ENCODE measurements around the gene MEPCE. TPM values are rescaled to one million over a fixed set of nuclear protein-coding genes. Genes with fewer than 3 reads are reported as not detected.

MEPCE gene
- total and polyA plus RNA-seq, 9 of the 15 experiments (the other 6 are each of a cell fraction or from before 2014, with no cell fraction given): 10.9 to 76.3 (median 44.1) TPM

GRCh38 chr7:100435401-100436304 lies 6.0 kb downstream of the MEPCE start (continued):
- TF ChIP-seq ZNF311 (CRISPR knock-in tag; IDR thresholded peaks at IDR 0.05) (no peak), IFI16 (CRISPR knock-in tag; IDR thresholded peaks at IDR 0.05) (no peak), ZNF77 (CRISPR knock-in tag; IDR thresholded peaks at IDR 0.05) (no peak), POLR2G (IDR thresholded peaks at IDR 0.05; ENCODE audit: low read depth, low read length) (peak; percentile 74), CHD4 (IDR thresholded peaks at IDR 0.05; ENCODE audit: insufficient read depth, insufficient replicate concordance, low read depth, low read length, poor library complexity, severe bottlenecking) (no peak), FOXK1 (CRISPR knock-in tag; IDR thresholded peaks at IDR 0.05; ENCODE audit: borderline replicate concordance) (no peak), CBX3 (IDR thresholded peaks at IDR 0.05; ENCODE audit: borderline replicate concordance in 1 of 2, low read length in 2 of 2) (no peak), PHB (CRISPR knock-in tag; IDR thresholded peaks at IDR 0.05) (no peak), DLX4 (CRISPR knock-in tag; IDR thresholded peaks at IDR 0.05) (no peak), GTF2A2 (tag; IDR thresholded peaks at IDR 0.05) (no peak), DACH1 (IDR thresholded peaks at IDR 0.05; ENCODE audit: partially characterized antibody) (no peak)
- TF ChIP-seq, protein P1, sequence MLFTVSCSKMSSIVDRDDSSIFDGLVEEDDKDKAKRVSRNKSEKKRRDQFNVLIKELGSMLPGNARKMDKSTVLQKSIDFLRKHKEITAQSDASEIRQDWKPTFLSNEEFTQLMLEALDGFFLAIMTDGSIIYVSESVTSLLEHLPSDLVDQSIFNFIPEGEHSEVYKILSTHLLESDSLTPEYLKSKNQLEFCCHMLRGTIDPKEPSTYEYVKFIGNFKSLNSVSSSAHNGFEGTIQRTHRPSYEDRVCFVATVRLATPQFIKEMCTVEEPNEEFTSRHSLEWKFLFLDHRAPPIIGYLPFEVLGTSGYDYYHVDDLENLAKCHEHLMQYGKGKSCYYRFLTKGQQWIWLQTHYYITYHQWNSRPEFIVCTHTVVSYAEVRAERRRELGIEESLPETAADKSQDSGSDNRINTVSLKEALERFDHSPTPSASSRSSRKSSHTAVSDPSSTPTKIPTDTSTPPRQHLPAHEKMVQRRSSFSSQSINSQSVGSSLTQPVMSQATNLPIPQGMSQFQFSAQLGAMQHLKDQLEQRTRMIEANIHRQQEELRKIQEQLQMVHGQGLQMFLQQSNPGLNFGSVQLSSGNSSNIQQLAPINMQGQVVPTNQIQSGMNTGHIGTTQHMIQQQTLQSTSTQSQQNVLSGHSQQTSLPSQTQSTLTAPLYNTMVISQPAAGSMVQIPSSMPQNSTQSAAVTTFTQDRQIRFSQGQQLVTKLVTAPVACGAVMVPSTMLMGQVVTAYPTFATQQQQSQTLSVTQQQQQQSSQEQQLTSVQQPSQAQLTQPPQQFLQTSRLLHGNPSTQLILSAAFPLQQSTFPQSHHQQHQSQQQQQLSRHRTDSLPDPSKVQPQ (CRISPR knock-in tag; IDR thresholded peaks at IDR 0.05; ENCODE audit: borderline replicate concordance): no peak
- TF ChIP-seq, protein P2, sequence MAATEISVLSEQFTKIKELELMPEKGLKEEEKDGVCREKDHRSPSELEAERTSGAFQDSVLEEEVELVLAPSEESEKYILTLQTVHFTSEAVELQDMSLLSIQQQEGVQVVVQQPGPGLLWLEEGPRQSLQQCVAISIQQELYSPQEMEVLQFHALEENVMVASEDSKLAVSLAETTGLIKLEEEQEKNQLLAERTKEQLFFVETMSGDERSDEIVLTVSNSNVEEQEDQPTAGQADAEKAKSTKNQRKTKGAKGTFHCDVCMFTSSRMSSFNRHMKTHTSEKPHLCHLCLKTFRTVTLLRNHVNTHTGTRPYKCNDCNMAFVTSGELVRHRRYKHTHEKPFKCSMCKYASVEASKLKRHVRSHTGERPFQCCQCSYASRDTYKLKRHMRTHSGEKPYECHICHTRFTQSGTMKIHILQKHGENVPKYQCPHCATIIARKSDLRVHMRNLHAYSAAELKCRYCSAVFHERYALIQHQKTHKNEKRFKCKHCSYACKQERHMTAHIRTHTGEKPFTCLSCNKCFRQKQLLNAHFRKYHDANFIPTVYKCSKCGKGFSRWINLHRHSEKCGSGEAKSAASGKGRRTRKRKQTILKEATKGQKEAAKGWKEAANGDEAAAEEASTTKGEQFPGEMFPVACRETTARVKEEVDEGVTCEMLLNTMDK (IDR thresholded peaks at IDR 0.05; ENCODE audit: borderline replicate concordance, insufficient read depth, low read depth, low read length, poor library complexity, severe bottlenecking): no peak
- TF ChIP-seq, protein P3, sequence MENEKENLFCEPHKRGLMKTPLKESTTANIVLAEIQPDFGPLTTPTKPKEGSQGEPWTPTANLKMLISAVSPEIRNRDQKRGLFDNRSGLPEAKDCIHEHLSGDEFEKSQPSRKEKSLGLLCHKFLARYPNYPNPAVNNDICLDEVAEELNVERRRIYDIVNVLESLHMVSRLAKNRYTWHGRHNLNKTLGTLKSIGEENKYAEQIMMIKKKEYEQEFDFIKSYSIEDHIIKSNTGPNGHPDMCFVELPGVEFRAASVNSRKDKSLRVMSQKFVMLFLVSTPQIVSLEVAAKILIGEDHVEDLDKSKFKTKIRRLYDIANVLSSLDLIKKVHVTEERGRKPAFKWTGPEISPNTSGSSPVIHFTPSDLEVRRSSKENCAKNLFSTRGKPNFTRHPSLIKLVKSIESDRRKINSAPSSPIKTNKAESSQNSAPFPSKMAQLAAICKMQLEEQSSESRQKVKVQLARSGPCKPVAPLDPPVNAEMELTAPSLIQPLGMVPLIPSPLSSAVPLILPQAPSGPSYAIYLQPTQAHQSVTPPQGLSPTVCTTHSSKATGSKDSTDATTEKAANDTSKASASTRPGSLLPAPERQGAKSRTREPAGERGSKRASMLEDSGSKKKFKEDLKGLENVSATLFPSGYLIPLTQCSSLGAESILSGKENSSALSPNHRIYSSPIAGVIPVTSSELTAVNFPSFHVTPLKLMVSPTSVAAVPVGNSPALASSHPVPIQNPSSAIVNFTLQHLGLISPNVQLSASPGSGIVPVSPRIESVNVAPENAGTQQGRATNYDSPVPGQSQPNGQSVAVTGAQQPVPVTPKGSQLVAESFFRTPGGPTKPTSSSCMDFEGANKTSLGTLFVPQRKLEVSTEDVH (IDR thresholded peaks at IDR 0.05; ENCODE audit: low read depth, partially characterized antibody): peak; percentile 16
